HepG2 (cell line): ENCODE measurements around the gene LRRC28. TPM values are rescaled to one million over a fixed set of nuclear protein-coding genes. Genes with fewer than 3 reads are reported as not detected.
A peak's percentile ranks its signal among the peaks of the same experiment; 100 is the strongest.

Experiments
- ARNT2 ChIP-seq: sonication (generic); formaldehyde crosslinking; IDR thresholded peaks from 2 replicates; pipeline ENCODE4 v1.8.0; 2022; ENCODE audit warnings: mild to moderate bottlenecking, low read depth, missing genetic modification reagents, moderate library complexity
- BCL6 ChIP-seq: IDR thresholded peaks from 2 replicates; pipeline ENCODE4 v1.6.1; 2016; ENCODE audit warnings: missing genetic modification reagents, missing compliant biosample characterization
- CBX1 ChIP-seq: IDR thresholded peaks from one replicate; pipeline ENCODE4 v1.6.1; 2016; ENCODE audit warnings: antibody characterized with exemption, low read depth
- CBX2 ChIP-seq, 2 experiments: fragments of 200-600 bp in 1 of 2; sonication (generic); formaldehyde crosslinking in 1 of 2; IDR thresholded peaks; 2 replicates each; pipeline versions ENCODE4 v1.7.0 to v1.8.1; 2018 to 2022; ENCODE audit warnings: low read depth in 2 of 2, low read length in 1 of 2, mild to moderate bottlenecking in 1 of 2, missing genetic modification reagents in 1 of 2
- DPF2 ChIP-seq: sonication (generic); formaldehyde crosslinking; IDR thresholded peaks from 2 replicates; pipeline ENCODE4 v1.4.0; 2020; ENCODE audit warnings: mild to moderate bottlenecking, low read depth, missing genetic modification reagents, borderline replicate concordance
- HMGA1 ChIP-seq: sonication (generic); formaldehyde crosslinking; conservative IDR thresholded peaks from 2 replicates; pipeline ENCODE4 v1.4.0; 2020; ENCODE audit warnings: missing genetic modification reagents
- NONO ChIP-seq, 2 experiments: fragments of 450-650 bp in 1 of 2; sonication (generic) in 1 of 2; formaldehyde crosslinking in 1 of 2; IDR thresholded peaks in 1 of 2; conservative IDR thresholded peaks in 1 of 2; 2 replicates each; pipeline versions ENCODE4 v1.6.1 to v1.8.0; 2017 to 2022; ENCODE audit warnings: mild to moderate bottlenecking in 1 of 2, missing genetic modification reagents in 1 of 2, moderate library complexity in 1 of 2
- PLRG1 ChIP-seq: fragments of 450-650 bp; conservative IDR thresholded peaks from 2 replicates; pipeline ENCODE4 v1.6.1; 2016
- RAD21 ChIP-seq: fragments of 450-650 bp; formaldehyde crosslinking; IDR thresholded peaks from 2 replicates; pipeline ENCODE4 v1.5.0; 2020; ENCODE audit warnings: mild to moderate bottlenecking
- RBM39 ChIP-seq: fragments of 200-400 bp; formaldehyde crosslinking; IDR thresholded peaks from one replicate; pipeline ENCODE4 v1.6.1; 2018; ENCODE audit warnings: antibody characterized with exemption, mild to moderate bottlenecking, low read depth, low read length; ENCODE audit not compliant: poor library complexity, severe bottlenecking
- RXRA ChIP-seq: sonication (generic); formaldehyde crosslinking; IDR thresholded peaks from 2 replicates; pipeline ENCODE4 v1.5.1; 2020; ENCODE audit warnings: missing genetic modification reagents
- SOX5 ChIP-seq: IDR thresholded peaks from 2 replicates; pipeline ENCODE4 v1.6.1; 2016; ENCODE audit warnings: borderline replicate concordance
- SYNCRIP ChIP-seq: fragments of 200-400 bp; formaldehyde crosslinking; IDR thresholded peaks from 2 replicates; pipeline ENCODE4 v1.6.1; 2018; ENCODE audit warnings: mild to moderate bottlenecking, low read depth, low read length; ENCODE audit not compliant: insufficient read depth
- ZNF207 ChIP-seq: fragments of 450-650 bp; IDR thresholded peaks from 2 replicates; pipeline ENCODE4 v1.6.1; 2016; ENCODE audit warnings: antibody characterized with exemption, borderline replicate concordance
- ZNF263 ChIP-seq: sonication (generic); formaldehyde crosslinking; IDR thresholded peaks from 2 replicates; pipeline ENCODE4 v1.4.0; 2020; ENCODE audit warnings: missing genetic modification reagents
- ZNF367 ChIP-seq: sonication (generic); formaldehyde crosslinking; IDR thresholded peaks from 2 replicates; pipeline ENCODE4 v1.4.0; 2020; ENCODE audit warnings: missing genetic modification reagents, borderline replicate concordance
- ZNF562 ChIP-seq: sonication (generic); formaldehyde crosslinking; IDR thresholded peaks from 2 replicates; pipeline ENCODE4 v1.8.0; 2022; ENCODE audit warnings: missing genetic modification reagents, borderline replicate concordance
- ZNF615 ChIP-seq: sonication (generic); formaldehyde crosslinking; IDR thresholded peaks from 2 replicates; pipeline ENCODE4 v1.5.0; 2020; ENCODE audit warnings: mild to moderate bottlenecking, missing genetic modification reagents, borderline replicate concordance
- ZNF790 ChIP-seq: sonication (generic); formaldehyde crosslinking; IDR thresholded peaks from 2 replicates; pipeline ENCODE4 v1.8.0; 2022; ENCODE audit warnings: missing genetic modification reagents, mild to moderate bottlenecking, borderline replicate concordance
- ZNF850 ChIP-seq: sonication (generic); formaldehyde crosslinking; conservative IDR thresholded peaks from 2 replicates; pipeline ENCODE4 v1.9.0; 2021; ENCODE audit warnings: mild to moderate bottlenecking, missing genetic modification reagents
- polyA plus RNA-seq, 8 experiments: library from polyadenylated mRNA; depleted of rRNA in 3 of 8; stranded (reverse) in 7 of 8; unstranded in 1 of 8; fragments of >200 nt; fragmentation: Illumina TruSeq in 4 of 8; extraction: Trizol in 4 of 8; gene quantifications; 2 replicates each; pipeline versions ENCODE4 v1.2.1 to v1.2.3, GENCODE V29; 2011 to 2016; ENCODE audit warnings: low read depth in 4 of 8, missing spikeins in 1 of 8, mixed read lengths in 1 of 8; ENCODE audit not compliant: insufficient read depth in 1 of 8
- total RNA-seq, 5 experiments: library from RNA; depleted of rRNA; stranded (reverse); fragments of >200 nt; fragmentation: Illumina TruSeq; extraction: Trizol; gene quantifications; 2 replicates each; pipeline ENCODE4 v1.2.3, GENCODE V29; 2016; ENCODE audit warnings: low read depth in 1 of 5
- TF ChIP-seq, protein P1 (sequence below): sonication (generic); formaldehyde crosslinking; IDR thresholded peaks from 2 replicates; pipeline ENCODE4 v1.5.0; 2020; ENCODE audit warnings: missing genetic modification reagents
- TF ChIP-seq, protein P2 (sequence below): sonication (generic); formaldehyde crosslinking; IDR thresholded peaks from 2 replicates; pipeline ENCODE4 v1.8.0; 2022; ENCODE audit warnings: missing genetic modification reagents, mild to moderate bottlenecking, inconsistent platforms, borderline replicate concordance
- TF ChIP-seq, protein P3 (sequence below): sonication (generic); formaldehyde crosslinking; IDR thresholded peaks from 2 replicates; pipeline ENCODE4 v1.4.0; 2020; ENCODE audit warnings: missing genetic modification reagents
- TF ChIP-seq, protein P4 (sequence below): sonication (generic); formaldehyde crosslinking; IDR thresholded peaks from 2 replicates; pipeline ENCODE4 v1.9.0; 2021; ENCODE audit warnings: missing genetic modification reagents, mild to moderate bottlenecking, borderline replicate concordance

The LRRC28 gene
- total and polyA plus RNA-seq, 2 of the 13 experiments (the other 11 are each of a cell fraction or from before 2014, with no cell fraction given), result 17.5 to 21.3 TPM

- TF ChIP-seq, protein P1, sequence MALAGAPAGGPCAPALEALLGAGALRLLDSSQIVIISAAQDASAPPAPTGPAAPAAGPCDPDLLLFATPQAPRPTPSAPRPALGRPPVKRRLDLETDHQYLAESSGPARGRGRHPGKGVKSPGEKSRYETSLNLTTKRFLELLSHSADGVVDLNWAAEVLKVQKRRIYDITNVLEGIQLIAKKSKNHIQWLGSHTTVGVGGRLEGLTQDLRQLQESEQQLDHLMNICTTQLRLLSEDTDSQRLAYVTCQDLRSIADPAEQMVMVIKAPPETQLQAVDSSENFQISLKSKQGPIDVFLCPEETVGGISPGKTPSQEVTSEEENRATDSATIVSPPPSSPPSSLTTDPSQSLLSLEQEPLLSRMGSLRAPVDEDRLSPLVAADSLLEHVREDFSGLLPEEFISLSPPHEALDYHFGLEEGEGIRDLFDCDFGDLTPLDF, result peak; percentile 76; the same call in 1 of the 2 replicates
- TF ChIP-seq ZNF790 (CRISPR knock-in tag) (0 out of 2 replicates have a peak, but pooled peaks have one; percentile 29), DPF2 (CRISPR knock-in tag) (no peak), SYNCRIP (no peak), ZNF850 (no peak), CBX2 (IDR thresholded peaks at IDR 0.05; ENCODE audit: low read depth, low read length) (no peak), CBX2 (CRISPR knock-in tag; IDR thresholded peaks at IDR 0.05; ENCODE audit: low read depth) (no peak), RAD21 (CRISPR knock-in tag) (peak; percentile 55; the same call in 1 of the 2 replicates), HMGA1 (CRISPR knock-in tag) (no peak), CBX1 (no peak), ZNF562 (no peak), PLRG1 (no peak), NONO (IDR thresholded peaks at IDR 0.05) (no peak), NONO (CRISPR knock-in tag; conservative IDR thresholded peaks at IDR 0.05) (no peak; the same call in 1 of the 2 replicates), ZNF263 (CRISPR knock-in tag) (peak; percentile 85), ARNT2 (CRISPR knock-in tag) (peak; percentile 72; the same call in 1 of the 2 replicates), SOX5 (CRISPR knock-in tag) (no peak), ZNF367 (no peak), ZNF615 (CRISPR knock-in tag) (no peak), RXRA (CRISPR knock-in tag) (peak; percentile 50; the same call in 1 of the 2 replicates), ZNF207 (no peak), RBM39 (no peak), BCL6 (CRISPR knock-in tag) (no peak)
- TF ChIP-seq, protein P2, sequence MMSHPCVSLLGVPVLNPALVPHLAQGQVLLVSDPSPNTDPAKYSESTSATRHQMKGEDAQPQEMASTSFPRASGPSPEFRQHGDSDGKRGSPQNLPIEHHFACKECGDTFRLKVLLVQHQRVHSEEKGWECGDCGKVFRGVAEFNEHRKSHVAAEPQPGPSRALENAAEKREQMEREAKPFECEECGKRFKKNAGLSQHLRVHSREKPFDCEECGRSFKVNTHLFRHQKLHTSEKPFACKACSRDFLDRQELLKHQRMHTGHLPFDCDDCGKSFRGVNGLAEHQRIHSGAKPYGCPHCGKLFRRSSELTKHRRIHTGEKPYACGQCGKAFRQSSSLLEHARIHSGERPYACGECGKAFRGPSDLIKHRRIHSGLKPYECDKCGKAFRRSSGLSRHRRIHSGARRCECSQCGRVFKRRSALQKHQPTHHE (CRISPR knock-in tag), result no peak
- TF ChIP-seq, protein P3, sequence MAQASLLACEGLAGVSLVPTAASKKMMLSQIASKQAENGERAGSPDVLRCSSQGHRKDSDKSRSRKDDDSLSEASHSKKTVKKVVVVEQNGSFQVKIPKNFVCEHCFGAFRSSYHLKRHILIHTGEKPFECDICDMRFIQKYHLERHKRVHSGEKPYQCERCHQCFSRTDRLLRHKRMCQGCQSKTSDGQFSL (CRISPR knock-in tag), result no peak
- TF ChIP-seq, protein P4, sequence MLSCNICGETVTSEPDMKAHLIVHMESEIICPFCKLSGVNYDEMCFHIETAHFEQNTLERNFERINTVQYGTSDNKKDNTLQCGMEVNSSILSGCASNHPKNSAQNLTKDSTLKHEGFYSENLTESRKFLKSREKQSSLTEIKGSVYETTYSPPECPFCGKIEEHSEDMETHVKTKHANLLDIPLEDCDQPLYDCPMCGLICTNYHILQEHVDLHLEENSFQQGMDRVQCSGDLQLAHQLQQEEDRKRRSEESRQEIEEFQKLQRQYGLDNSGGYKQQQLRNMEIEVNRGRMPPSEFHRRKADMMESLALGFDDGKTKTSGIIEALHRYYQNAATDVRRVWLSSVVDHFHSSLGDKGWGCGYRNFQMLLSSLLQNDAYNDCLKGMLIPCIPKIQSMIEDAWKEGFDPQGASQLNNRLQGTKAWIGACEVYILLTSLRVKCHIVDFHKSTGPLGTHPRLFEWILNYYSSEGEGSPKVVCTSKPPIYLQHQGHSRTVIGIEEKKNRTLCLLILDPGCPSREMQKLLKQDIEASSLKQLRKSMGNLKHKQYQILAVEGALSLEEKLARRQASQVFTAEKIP (CRISPR knock-in tag), result no peak
Observed at GRCh38 chr15:99250857-99251841, at the start of gene LRRC28 (continued).
